PFSK-1 (cell line): Measurements from ENCODE around the gene LY6G6C.

Source experiments
- FOXP2 ChIP-seq: optimal IDR thresholded peaks from 2 replicates; pipeline ENCODE3; 2011; ENCODE audit warnings: borderline replicate concordance, control low read depth, inconsistent platforms; ENCODE audit not compliant: insufficient read depth; ENCODE audit errors: extremely low read length, extremely low read depth
- POLR2AphosphoS5 ChIP-seq: IDR thresholded peaks from 2 replicates; pipeline ENCODE4 v1.6.1; 2012; ENCODE audit warnings: low read depth, mild to moderate bottlenecking, control low read depth, low read length, moderate library complexity
- REST ChIP-seq, 2 experiments: IDR thresholded peaks; 2 replicates each; pipeline versions ENCODE4 v1.6.1 to v1.8.0; 2011 to 2012; ENCODE audit warnings: low read depth in 2 of 2, low read length in 2 of 2, control low read depth in 1 of 2, inconsistent platforms in 1 of 2, mild to moderate bottlenecking in 1 of 2, moderate library complexity in 1 of 2; ENCODE audit not compliant: insufficient read depth in 1 of 2
- SIN3A ChIP-seq: IDR thresholded peaks from 2 replicates; pipeline ENCODE4 v1.6.1; 2012; ENCODE audit warnings: mild to moderate bottlenecking, low read length, moderate library complexity, borderline replicate concordance; ENCODE audit not compliant: insufficient read depth
- TAF1 ChIP-seq: IDR thresholded peaks from 2 replicates; pipeline ENCODE4 v1.6.1; 2012; ENCODE audit warnings: low read length, control low read depth, borderline replicate concordance; ENCODE audit not compliant: insufficient read depth

LY6G6C gene

GRCh38 chr6:31715022-31715958 lies 6.3 kb downstream of the LY6G6C start, which contains the start of gene LY6G6D:
LY6G6D (plus strand) TSS chr6:31715348; CDS start chr6:31715356, 8 bp downstream.
- TF ChIP-seq FOXP2 = no peak
- TF ChIP-seq POLR2AphosphoS5 = no peak
- no peak for TF ChIP-seq REST (IDR thresholded peaks at IDR 0.05; ENCODE audit: insufficient read depth in 1 of 2, low read depth in 2 of 2, low read length in 2 of 2)
- TF ChIP-seq TAF1 = no peak
- no peak for TF ChIP-seq SIN3A

- TF ChIP-seq REST (IDR thresholded peaks at IDR 0.05; ENCODE audit: insufficient read depth in 1 of 2, low read depth in 2 of 2, low read length in 2 of 2) (no peak), POLR2AphosphoS5 (no peak)
Measured at GRCh38 chr6:31713991-31714684, 7.4 kb downstream of the LY6G6C start.

- TF ChIP-seq SIN3A (no peak), TAF1 (no peak), POLR2AphosphoS5 (no peak)
Measured at GRCh38 chr6:31713465-31713864, 8.1 kb downstream of the LY6G6C start.

- TF ChIP-seq FOXP2 = no peak
- no peak for TF ChIP-seq TAF1
- TF ChIP-seq POLR2AphosphoS5 = no peak
Measured at GRCh38 chr6:31712296-31712695, 9.2 kb downstream of the LY6G6C start.

- TF ChIP-seq FOXP2 = no peak
Measured at GRCh38 chr6:31711233-31711632, 10.3 kb downstream of the LY6G6C start.

- TF ChIP-seq SIN3A = no peak
- no peak for TF ChIP-seq REST (IDR thresholded peaks at IDR 0.05; ENCODE audit: insufficient read depth in 1 of 2, low read depth in 2 of 2, low read length in 2 of 2)
- TF ChIP-seq TAF1 = no peak
- TF ChIP-seq POLR2AphosphoS5 = no peak
- no peak for TF ChIP-seq FOXP2
Measured at GRCh38 chr6:31710523-31711219, 10.9 kb downstream of the LY6G6C start.
